HG03469 (cell line): ENCODE measurements around the gene RAB12.
A peak's percentile ranks its signal among the peaks of the same experiment; 100 is the strongest.
"Not testable (repeated sequence)": the region's sequence is repeated elsewhere in the genome, so short reads cannot be mapped to it uniquely, and the experiment has no call there.

Experiments
- ATAC-seq: cut with Tn5 transposase; IDR thresholded peaks from one replicate; pipeline ENCODE4 v1.9.1; 2021; ENCODE audit warnings: mild to moderate bottlenecking, moderate library complexity, moderate number of reproducible peaks; ENCODE audit not compliant: unreplicated experiment

Gene RAB12, protein sequence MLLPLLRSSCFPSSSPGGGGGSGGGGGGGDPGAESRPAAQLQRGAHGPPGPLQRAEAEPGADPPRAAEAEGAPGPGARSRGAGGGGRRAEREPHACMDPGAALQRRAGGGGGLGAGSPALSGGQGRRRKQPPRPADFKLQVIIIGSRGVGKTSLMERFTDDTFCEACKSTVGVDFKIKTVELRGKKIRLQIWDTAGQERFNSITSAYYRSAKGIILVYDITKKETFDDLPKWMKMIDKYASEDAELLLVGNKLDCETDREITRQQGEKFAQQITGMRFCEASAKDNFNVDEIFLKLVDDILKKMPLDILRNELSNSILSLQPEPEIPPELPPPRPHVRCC

DNA sequence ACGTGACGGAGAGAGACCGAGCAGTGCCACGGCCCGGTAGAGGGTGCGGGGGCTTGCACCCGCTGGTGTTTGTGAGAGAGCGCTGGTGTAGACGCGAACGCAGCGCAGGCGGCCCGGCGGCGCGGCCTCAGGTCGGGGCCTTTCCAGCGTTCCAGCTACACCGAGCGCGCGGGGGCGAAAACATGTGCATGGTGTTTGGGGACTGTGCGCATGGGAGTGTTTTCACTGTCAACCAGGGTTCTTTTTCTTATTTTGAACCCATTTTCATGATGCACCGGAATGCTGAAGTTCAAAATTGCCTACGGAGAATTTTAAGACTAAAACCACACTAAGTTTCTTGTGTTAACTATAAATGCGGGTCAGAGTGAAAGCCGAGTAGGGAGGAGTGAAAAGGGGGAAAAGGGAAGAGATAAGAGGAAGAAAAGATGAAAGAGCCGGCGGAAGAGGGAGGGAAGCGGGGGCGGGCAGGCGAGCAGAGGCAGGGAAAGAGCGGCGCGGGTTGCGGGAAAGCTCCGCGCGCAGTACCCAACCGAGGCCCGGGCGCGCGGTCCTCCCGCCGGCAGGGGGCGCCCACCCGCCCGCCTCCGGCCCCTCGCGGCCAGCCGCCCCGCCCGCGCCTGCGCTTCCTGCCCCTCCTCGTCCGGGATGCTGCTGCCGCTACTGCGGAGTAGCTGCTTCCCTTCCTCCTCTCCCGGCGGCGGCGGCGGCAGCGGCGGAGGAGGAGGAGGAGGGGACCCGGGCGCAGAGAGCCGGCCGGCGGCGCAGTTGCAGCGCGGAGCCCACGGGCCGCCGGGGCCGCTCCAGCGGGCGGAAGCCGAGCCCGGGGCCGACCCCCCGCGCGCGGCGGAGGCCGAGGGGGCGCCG is at the start of gene RAB12:
TSS of gene RAB12 (plus strand) at position 643 of the 864 bp plus-strand sequence. CDS start at position 646, 3 bp downstream.
- ATAC-seq = peak; percentile 46

DNA sequence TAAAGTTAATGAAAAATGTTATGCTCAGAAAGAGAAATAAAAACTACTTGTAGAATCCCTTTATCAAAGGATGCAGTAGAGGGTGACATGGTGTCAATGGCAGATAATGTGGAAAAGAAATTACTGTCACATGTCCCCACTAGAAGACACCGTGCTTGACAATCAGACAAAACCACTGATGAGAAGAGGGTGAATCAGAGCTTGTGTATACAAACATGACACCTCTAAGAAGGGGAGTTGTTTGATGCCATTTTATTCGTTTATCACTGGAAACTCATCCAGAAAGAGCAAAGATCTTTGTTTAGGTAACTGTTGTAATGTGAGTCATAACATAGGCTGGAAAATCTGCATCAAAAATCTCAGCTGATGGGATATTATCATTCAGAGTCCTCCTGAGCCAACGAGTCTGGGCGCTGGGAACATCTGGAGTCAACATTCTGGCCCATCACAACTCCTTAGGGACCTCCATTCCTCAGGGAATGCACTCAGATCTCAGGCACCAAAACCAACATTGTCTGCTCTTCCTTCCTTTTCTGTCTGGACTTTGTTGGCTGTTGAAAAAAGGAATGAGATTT is 49.5 kb upstream of the RAB12 start:
- ATAC-seq = no peak

DNA sequence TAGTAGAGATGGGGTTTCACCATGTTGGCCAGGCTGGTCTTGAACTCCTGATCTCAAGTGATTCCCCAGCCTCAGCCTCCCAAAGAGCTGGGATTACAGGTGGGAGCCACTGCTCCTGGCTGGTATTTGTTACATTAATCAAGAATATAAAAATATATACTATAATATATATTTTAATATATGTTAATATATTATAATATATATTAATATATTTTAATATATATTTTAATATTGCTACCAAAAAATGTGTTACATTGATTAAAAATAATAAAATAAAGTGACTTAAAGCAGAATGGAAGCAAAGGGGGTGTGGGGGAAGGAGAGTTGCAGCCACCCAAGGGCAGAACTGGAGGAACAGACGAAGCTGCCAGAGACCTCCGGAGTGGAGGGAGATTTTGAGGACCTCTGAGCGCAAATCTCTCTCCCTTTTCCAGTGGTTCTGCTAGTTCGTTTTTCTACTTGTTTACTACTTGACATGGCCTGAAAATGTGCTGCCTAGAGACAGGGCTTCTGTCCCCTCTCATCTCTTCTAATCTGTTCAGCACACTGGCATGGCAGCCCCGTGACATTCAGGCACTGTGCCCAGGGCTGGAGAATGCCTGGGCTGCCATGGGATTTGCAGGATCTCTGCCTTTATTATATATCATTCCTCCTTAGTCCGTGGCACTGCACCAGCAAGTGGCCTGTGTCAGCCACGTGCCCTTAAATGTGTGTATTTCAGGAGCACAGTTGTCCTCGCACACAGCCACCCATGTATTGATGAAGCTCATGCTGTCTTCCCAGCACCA is 47.9 kb upstream of the RAB12 start:
- ATAC-seq = no peak

DNA sequence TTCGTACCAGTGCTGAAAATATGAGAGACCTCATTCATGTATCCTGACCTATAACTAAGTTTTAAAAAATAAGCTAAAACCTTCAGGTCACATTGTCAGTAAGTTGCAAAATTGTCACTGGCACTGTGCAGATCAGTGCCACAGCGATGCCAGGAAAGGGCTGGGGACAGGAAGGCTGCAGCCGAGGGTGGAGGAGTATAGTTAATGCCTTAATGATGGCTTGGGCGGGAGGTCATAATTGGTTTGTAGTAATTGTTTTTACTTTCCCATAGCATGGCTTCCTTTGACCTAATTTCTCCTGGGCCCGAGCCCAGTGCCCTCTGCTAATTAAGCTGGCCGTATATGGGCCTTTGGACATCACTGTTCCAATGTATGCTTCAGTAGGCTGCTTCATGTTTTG is 47.2 kb upstream of the RAB12 start:
- ATAC-seq = no peak

DNA sequence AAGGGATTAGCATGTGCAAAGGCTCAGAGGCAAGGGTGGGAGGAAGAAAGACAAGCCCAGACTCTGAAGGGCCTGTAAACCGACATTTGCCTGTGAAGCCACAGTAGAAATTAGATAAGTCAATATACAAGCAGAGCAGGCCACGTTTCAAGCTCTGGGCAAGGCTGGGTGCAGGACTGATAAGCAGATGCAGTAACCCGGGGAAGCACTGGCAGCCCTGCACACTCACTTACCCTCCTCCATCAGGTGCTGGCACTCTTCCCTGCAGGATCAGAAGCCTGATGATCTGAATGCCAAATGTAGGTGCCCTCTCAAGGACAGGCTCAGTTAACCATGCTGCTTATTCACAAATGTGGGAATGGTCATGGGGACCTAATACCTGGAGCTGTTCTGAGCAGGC is 46.3 kb upstream of the RAB12 start:
- no peak for ATAC-seq

DNA sequence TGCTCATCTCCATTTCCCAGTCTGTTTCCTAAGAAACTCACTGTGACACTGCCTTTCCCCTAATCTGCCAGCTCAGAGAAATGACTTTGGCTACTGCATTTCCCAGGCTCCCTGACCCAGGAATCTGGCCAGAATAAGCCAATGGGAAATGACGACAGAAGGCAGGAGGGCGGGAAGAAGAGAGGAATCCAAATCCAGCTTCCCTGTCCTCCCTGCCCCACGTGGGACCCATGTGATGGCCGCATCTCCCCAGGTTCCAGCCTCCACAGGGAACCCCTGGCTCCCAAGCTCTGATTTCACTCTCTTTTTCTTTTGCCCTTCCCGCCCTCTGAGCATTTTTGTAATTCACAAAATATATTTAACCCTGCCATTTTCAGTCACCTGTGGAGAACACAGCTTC is 37.8 kb upstream of the RAB12 start:
- ATAC-seq = no peak

DNA sequence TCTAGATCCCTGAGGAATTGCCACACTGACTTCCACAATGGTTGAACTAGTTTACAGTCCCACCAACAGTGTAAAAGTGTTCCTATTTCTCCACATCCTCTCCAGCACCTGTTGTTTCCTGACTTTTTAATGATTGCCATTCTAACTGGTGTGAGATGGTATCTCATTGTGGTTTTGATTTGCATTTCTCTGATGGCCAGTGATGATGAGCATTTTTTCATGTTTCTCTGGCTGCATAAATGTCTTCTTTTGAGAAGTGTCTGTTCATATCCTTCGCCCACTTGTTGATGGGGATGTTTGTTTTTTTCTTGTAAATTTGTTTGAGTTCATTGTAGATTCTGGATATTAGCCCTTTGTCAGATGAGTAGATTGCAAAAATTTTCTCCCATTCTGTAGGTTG is 35.5 kb upstream of the RAB12 start:
- not testable (repeated sequence) for ATAC-seq

DNA sequence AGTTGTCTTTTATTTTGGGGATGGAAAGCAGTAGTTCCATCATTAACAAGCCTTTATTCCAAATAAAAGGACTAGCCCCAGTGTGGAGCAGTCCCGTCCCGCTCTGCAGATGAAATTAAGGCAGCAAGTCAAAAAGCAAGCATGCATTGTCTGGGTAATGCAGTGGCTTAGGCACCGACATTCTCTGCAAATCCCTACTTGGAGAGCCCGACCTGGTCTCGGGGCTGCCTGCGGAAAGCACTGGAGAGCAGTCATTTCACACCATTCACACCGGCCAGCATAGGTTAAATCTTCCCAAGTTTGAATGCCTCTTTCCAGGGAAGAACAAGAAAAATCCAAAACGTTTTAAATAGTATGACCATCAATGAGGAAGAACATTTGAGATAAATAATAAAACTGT is 24.4 kb upstream of the RAB12 start:
- no peak for ATAC-seq

DNA sequence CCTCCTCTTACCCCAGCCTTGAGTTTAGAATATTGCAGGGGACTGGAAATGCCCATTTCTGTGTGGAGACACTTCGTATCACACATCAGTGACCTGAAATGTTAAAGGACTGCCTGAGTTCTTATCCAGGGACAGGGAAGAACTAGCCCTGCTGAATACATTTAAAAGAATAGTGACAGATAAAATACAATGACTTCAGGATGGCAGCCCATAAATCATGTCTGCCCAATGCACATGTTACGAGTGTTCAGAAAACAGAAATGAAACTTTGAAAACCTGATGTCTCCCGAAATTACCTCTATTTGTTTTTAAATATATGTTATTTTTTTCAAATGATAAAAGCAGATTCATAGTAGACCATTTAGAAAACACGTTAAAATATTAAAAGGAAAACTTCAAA is 22.3 kb upstream of the RAB12 start:
- no peak for ATAC-seq

DNA sequence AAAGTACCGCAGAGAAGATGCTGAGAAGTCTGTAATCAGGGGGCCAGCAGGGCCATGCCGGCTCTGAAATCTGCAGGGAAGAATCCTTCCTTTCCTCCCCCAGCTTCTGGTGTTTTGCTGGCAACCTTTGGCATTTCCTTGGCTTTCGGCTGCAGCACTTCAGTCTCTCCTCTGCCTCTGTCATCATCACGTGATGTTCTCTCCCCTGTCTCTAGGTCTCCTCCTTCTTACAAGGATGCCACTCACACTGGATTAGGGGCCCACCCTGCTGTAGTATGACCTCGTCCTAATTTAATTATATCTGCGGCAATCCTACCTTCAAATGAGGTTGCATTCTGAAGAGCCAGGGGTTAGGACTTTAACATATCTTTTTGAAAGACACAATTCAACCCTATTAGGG is 13.8 kb upstream of the RAB12 start:
- no peak for ATAC-seq

DNA sequence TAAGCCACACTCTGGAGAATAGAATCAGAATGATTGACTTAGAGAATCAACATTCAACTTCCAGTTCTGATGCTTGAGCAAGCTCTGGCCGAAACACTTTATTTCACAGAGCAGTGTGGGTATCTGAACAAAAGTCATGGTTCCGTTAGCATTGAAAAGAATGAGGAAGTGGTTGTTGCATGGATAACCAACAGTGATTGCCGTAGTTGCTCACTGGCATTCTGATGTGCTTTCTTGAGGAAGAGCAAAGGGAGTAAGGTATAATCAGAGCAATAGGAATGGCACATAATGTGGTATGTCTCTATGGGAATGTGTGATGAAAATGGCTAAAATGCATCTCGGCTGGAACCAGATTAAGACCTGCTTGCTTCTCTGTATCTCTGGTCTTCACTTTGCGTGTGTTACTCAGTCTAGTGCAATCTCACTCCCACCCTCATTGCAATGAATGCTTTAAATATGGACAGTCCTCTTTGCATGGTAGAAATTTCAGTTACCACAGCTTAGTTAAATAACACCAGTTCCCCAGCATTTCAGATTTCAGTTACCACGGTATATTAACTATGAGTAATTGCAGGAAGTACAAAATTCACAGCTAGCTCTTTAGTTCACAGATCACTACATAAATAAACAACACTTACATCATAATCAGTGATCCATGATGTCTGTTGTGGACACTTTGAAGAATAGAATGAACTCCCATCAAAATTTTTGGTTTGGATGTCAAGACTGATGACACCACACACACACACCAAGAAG is 7.8 kb upstream of the RAB12 start:
- ATAC-seq = peak; percentile 53

DNA sequence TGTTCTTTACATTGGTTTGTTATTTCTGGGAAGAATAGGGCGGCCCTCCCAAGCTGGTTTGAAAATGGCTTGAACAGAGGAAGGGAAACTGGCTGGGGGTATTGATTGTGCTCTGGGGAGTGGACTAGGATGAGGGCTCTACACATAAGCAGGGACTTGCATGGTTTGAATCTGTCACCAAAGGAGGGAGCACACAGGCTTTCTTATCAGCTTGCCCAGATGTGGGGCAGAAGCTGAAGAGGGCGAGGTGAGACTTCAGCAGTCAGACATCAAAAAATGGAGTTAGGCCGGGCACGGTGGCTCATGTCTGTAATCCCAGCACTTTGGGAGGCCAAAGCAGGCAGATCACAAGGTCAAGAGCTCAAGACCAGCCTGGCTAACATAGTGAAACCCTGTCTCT is 7.2 kb upstream of the RAB12 start:
- no peak for ATAC-seq

DNA sequence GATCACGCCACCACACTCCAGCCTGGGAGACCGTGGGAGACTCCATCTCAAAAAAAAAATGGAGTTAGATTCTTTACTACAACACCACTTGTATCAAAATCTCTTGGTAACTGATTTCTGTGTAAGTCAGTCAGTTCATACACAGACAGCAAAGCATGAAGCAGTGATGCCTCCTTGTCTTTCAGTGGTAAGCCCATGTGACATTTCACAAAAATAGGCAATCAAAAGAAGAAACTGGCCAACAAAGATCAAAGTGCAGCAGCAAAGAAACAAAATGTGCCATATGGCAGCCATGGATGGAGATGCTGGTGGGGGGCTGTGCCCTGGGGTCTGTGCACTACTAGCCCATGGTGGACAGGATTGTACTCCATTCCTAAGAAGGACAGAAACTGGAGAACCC is 6.7 kb upstream of the RAB12 start:
- no peak for ATAC-seq

DNA sequence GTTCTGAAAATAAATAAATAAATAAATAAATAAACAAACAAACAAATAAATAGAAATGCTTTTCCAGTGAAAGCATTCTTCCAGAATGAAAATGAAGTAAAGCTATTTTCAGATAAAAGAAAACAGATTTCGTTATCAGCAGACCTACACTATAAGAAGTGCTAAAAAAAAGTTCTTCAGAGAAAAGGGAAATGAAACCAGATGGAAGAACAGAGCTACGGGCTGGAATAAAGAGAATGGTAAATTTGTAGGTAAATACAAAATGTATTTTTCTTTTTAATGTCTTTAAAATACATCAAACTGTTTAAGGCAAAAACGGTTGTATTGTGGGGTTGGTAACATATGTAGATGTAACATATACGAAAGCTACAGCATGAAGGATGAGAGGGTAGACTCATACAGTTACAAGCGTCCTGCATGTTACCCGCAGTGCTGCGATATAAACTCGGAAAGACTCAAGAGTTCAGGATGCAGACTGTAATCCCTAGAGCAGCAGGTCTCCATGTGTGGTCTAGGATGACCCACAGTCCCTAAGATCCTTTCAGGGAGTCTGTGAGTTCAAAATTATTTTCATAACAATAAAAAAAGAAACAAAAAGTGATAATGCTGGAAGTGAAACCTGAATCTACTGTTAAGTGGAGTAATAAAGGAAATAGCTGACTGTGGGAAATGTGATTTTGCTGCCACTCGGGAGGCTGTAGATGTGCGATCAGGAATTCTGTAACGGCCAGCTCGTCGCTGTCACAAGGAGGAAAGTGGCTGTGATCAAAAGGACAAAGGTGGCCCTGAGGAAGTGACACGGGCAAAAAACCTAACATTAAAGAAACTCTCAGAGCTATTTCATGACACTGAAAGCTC is 5.3 kb upstream of the RAB12 start:
- ATAC-seq = no peak

DNA sequence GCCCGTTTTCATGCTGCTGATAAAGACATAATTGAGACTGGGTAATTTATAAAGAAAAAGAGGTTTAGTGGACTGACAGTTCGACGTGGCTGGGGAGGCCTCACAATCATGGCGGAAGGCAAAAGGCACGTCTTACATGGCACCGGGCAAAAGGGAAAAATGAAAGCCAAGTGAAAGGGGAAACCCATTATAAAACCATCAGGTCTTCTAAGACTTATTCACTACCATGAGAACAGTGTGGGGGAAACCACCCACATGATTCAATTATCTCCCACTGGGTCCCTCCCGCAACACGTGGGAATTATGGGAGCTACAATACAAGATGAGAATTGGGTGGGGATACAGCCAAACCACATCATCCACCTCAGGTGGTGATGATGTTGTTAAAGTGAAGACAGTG is 3.3 kb upstream of the RAB12 start:
- ATAC-seq = no peak

DNA sequence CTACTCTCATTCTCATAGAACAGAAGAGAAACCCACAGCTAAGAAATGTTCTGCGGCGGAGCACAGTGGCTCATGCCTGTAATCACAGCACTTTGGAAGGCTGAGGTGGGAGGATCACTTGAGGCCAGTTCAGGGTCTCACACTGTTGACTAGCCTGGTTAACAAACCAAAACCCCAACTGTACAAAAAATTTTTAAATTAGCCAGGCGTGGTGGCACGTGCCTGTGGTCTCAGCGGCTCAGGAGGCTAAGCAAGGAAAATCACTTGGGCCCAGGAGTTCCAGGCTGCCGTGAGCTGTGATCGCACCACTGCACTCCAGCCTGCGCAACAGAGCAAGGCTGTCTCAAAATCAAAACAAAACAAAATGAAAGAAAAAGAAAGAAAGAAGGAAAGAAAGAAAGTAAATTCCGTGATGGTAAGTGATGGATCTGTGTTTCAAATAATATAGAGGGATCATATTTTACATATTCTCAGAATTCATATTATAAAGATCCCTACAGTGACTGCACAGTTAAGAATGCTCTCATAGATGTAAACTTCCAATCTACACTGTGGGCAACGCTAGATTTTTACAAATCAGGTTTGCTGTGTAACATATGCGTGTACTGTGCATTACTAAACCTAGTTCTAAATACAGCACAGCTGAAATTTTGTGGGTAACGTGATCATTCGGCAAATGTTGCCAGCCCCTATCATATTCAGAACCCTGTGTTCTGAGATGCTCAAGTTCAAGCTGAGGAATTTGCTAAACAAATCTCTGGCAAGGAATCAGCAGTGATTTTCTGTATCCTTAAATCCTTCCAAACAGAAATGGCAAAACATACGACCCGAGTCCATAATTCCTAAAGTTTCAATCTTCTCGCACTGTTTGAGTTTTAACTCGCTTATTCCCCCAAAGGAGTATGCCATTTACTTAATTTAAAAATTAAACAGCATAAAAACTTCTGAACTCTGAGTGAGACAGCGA is 1.2 kb upstream of the RAB12 start:
- peak; percentile 35 for ATAC-seq

DNA sequence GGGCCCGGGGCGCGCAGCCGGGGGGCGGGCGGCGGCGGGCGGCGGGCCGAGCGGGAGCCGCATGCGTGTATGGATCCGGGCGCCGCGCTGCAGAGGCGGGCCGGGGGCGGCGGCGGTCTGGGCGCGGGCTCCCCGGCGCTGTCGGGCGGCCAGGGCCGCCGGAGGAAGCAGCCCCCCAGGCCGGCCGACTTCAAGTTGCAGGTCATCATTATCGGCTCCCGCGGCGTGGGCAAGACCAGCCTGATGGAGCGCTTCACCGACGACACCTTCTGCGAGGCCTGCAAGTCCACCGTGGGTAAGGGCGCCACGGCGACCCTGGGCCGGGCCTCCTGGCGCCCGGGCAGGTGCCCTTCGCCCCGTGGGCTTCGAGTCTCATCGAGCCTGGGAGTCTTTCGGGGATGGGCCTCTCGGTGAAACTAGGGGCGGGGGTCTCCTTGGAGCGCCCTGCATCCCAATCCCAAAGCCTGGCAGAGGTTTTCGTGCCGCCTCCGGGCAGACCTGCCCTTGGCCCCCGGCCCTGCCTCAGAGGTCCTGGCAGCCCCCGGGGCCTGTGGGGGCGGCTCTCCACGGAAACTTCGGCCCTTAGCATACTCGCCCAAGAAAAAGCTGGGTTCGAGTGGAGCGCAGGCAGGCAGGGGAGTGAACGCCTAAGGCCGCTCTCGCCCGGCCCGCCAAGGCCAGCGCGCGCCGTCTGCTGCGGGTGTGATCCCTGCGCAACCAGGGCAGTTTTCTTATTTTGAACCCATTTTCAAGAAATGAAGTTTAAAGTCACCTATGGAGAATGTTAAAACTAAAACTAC is 622 bp downstream of the RAB12 start:
- ATAC-seq = no peak
